ENCODE measurements around the gene BTD. TPM values are rescaled to one million over a fixed set of nuclear protein-coding genes. Genes with fewer than 3 reads are reported as not detected.
"Not testable (repeated sequence)": the region's sequence is repeated elsewhere in the genome, so short reads cannot be mapped to it uniquely, and the experiment has no call there.

Gene BTD
- total RNA-seq, 4 donors from 2014 or later = 15.1 to 39.7 (median 26.0) TPM

GRCh38 chr3:15614958-15615357 is 13.4 kb downstream of the BTD start:
- Histone ChIP-seq H3K27me3 (no peaks in the 10 kb centered on the region), H3K4me1 (peaks cover 25% of the 10 kb centered on the region in 2 donors), H3K9me3 (no peaks in the 10 kb centered on the region), H3K27ac (peak overlapping the region in 1 of 4 donors; percentile 39), H3K4me3 (no peak overlapping the region), H3K36me3 (no peaks in the 10 kb centered on the region)
- in situ Hi-C loops (cut with MboI; ENCODE audit: low sequenced_read_pairs in 4 of 4) (loop anchor here in 1 of 4 donors (25.0 kb wide), 2 partner anchors 647 to 922 kb away; partner anchors contain the start of genes DPH3 and OXNAD1), intact Hi-C loops (cut with DNase I; ENCODE audit: low total_unique reads) (loop anchor here (5.0 kb wide), 1 partner anchor 157 kb away; no protein-coding TSS in a partner anchor)
- TF ChIP-seq POLR2A (IDR thresholded peaks at IDR 0.05) (no peak), CTCF (IDR thresholded peaks at IDR 0.05 in 4 of 5, conservative IDR thresholded peaks at IDR 0.05 in 1 of 5) (no peak)
- ATAC-seq (no peak), DNase-seq (no peak)

- ATAC-seq = no peak
- intact Hi-C loops (cut with DNase I; ENCODE audit: low total_unique reads) = no loop called here
- TF ChIP-seq CTCF (IDR thresholded peaks at IDR 0.05 in 4 of 5, conservative IDR thresholded peaks at IDR 0.05 in 1 of 5) = no peak
- no peak for TF ChIP-seq POLR2A (IDR thresholded peaks at IDR 0.05)
Measured at GRCh38 chr3:15616053-15616452, 14.5 kb downstream of the BTD start.

DNA sequence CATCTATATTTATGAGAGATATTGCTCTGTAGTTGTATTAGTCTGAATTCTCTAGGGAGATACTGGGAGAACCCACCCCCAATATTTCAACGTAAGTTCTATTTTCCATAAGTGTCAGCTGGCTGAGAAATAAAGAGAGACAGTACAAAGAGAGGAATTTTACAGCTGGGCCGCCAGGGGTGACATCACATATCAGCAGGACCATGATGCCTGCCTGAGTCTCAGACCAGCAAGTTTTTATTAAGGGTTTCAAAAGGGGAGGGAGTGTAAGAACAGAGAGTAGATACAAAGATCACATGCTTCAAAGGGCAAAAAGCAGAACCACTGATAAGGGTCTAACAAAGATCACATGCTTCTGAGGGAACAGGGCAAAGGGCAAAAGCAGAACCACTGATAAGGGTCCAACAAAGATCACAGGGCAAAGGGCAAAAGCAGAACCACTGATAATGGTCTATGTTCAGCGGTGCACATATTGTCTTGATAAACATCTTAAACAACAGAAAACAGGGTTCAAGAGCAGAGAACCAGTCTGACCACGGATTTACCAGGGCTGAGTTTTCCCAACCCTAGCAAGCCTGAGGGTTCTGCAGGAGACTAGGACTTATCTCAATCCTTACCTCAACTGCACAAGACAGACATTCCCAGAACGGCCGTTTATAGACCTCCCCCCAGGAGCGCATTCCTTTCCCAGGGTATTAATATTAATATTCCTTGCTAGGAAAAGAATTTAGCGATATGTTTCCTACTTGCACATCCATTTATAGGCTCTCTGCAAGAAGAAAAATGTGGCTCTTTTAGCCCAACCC is 18.3 kb downstream of the BTD start:
- intact Hi-C loops (cut with DNase I; ENCODE audit: low total_unique reads); ATAC-seq: not testable (repeated sequence)

More at GRCh38 chr3:15616053-15616452, 14.5 kb downstream of the BTD start:
- Histone ChIP-seq H3K4me3 (no peak overlapping the region), H3K36me3 (no peaks in the 10 kb centered on the region), H3K4me1 (peaks cover 14 to 16% of the 10 kb centered on the region in 2 donors), H3K27me3 (no peaks in the 10 kb centered on the region), H3K9me3 (no peaks in the 10 kb centered on the region), H3K27ac (no peak overlapping the region)
- DNase-seq = no peak
- in situ Hi-C loops (cut with MboI; ENCODE audit: low sequenced_read_pairs in 4 of 4) = loop anchor here in 1 of 4 donors (25.0 kb wide), 2 partner anchors 646 to 921 kb away; partner anchors contain the start of genes DPH3 and OXNAD1

GRCh38 chr3:15623535-15624440 is 22.2 kb downstream of the BTD start:
- Histone ChIP-seq H3K4me3 (no peak overlapping the region), H3K27me3 (no peaks in the 10 kb centered on the region), H3K36me3 (no peaks in the 10 kb centered on the region), H3K9me3 (no peaks in the 10 kb centered on the region), H3K27ac (no peak overlapping the region), H3K4me1 (no peaks in the 10 kb centered on the region)
- in situ Hi-C loops (cut with MboI; ENCODE audit: low sequenced_read_pairs in 4 of 4) (loop anchor here in 1 of 4 donors (25.0 kb wide), 2 partner anchors 639 to 914 kb away; partner anchors contain the start of genes DPH3 and OXNAD1), intact Hi-C loops (cut with DNase I; ENCODE audit: low total_unique reads) (no loop called here)
- TF ChIP-seq POLR2A (IDR thresholded peaks at IDR 0.05) = no peak
- no peak for TF ChIP-seq CTCF (IDR thresholded peaks at IDR 0.05 in 4 of 5, conservative IDR thresholded peaks at IDR 0.05 in 1 of 5)
- DNase-seq (no peak), ATAC-seq (no peak)

More for the DNA sequence above, 18.3 kb downstream of the BTD start:
- not testable (repeated sequence) for H3K4me3 ChIP-seq, H3K4me1 ChIP-seq, H3K36me3 ChIP-seq, H3K27ac ChIP-seq, DNase-seq, H3K9me3 ChIP-seq, H3K27me3 ChIP-seq
- in situ Hi-C loops (cut with MboI; ENCODE audit: low sequenced_read_pairs in 4 of 4) = loop anchor here in 1 of 4 donors (25.0 kb wide), 2 partner anchors 642 to 917 kb away; partner anchors contain the start of genes DPH3 and OXNAD1

Data from gastrocnemius medialis (tissue), 4 donors.